GM19351 (cell line): ENCODE data around the gene CBX5.
"Not testable (repeated sequence)": the region's sequence is repeated elsewhere in the genome, so short reads cannot be mapped to it uniquely, and the experiment has no call there.

Experiments used
- ATAC-seq: cut with Tn5 transposase; IDR thresholded peaks from one replicate; pipeline ENCODE4 v1.9.1; 2021; ENCODE audit warnings: mild to moderate bottlenecking, moderate library complexity; ENCODE audit not compliant: unreplicated experiment

The CBX5 gene

GRCh38 chr12:54279632-54280467 lies at the start of gene CBX5:
Gene CBX5 (minus strand): TSS chr12:54280122. CDS start chr12:54257650, 22,472 bp downstream.
- ATAC-seq, result peak; percentile 66

- no peak for ATAC-seq
These were observed 48.8 kb upstream of the CBX5 start for GRCh38 chr12:54328595-54329337.

- ATAC-seq, result not testable (repeated sequence)
These were observed 45.7 kb upstream of the CBX5 start for GRCh38 chr12:54325442-54326109.

DNA sequence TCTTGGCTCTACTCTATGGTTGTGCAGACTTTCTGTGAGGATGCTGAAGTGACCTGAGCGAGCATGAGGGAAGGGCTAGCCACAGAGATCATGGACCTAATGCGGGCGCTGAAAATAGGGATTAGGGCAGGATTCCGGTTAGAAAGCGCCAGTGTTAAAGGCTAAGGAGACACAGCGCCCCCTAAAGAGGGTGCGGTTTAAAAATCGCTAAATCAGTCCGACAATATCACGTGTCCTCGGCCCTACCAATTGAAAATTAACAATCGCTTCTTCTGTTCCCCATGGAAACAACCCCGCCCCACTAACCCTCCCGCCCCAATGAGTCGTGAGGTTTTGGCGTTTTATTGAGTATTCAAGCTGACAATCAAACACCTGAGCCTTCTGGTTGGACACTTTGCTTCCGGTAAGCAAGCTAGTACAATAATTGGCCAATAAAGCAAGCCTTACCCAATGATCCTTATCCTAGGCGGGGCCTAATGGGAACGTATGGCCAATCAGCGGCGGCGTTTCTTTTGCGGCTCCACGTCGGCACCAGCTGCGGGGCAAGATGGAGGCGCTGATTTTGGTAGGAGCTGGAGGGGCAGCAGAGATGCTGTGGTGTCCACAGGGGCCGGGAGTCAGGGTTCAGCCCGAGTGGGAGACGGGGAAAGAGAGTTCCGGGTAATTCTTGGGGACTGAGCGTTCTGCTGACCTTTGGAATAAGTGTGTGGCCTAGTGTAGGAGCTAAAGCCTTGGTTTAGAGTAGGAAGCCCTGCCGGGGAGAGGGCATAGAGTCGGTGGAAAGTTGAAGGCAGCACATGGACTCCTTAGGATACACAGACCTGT lies 44.9 kb upstream of the CBX5 start, which contains the start of gene COPZ1:
TSS of gene COPZ1 (plus strand) at position 515 of the 825 bp plus-strand sequence. CDS start at position 548, 33 bp downstream.
- peak; percentile 99 for ATAC-seq

- no peak for ATAC-seq
These were observed 41.4 kb upstream of the CBX5 start for GRCh38 chr12:54321363-54321762.

DNA sequence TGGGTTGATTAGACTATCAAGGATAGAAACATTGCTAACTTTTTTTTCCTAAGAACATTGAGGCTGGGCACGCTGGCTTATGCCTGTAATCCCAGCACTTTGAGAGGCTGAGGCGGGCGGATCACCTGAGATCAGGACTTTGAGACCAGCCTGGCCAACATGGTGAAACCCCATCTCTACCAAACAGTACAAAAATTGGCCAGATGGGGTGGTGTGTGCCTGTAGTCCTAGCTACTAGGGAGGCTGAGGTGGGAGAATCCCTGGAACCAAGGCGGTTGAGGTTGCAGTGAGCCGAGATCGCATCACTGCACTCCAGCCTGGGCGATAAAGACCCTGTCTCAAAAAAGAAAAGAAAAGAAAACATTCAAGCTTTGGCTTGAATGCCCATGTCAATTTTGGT lies 32.4 kb upstream of the CBX5 start:
- ATAC-seq, result not testable (repeated sequence)

- ATAC-seq, result no peak
These were observed 31.1 kb upstream of the CBX5 start for GRCh38 chr12:54311051-54311450.

- no peak for ATAC-seq
These were observed 27.2 kb upstream of the CBX5 start for GRCh38 chr12:54306925-54307741.

DNA sequence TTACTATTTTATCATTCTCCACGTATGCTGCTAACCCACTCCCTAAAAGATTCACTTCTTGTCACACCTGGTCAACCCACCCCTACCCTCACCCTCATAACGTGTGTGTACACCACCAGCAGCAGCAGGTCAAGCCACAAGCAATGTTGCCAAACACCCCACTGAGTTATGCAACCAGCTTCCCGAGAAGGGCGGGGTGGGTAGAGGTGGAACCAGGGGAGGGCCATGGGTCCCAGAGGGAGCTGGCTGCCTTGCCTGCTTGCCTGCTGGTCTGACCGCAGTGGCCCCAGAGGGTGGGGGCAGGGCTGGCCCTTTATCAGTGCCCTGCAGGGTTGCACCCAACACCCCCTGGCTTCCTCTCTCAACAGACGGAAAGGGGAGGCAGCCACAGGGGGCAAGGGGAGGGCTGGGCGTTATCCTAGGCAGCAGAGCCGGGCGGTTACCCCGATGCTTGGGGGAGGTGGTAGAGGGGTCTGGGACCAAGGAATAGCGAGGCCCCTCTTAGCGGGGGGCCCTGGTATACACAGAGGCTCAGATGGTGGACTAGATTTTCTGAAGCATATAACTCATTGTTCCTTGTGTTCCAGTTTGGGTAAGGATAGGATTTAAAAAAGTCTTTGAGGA lies 24.4 kb upstream of the CBX5 start:
- ATAC-seq, result no peak

DNA sequence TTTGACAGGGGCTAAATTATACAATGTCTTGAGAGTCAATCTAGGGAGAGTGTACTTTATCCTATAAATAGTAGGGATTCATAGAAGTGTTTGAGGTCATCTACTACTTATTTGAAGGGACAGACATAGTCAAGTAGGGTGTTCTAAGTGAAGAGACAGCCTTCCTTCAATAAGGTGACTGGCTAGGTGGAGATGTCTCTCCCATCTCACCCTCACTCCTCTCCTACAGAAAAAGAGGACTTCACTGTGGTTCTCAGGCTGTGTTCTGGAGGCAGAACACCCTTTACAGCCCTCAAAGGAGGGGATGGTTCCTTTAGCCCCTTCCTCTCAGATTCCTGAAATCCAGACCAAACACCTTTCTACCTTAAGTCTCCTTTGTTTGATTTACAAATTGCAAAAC lies 23.7 kb upstream of the CBX5 start:
- ATAC-seq, result no peak

- no peak for ATAC-seq
These were observed 21.6 kb upstream of the CBX5 start for GRCh38 chr12:54301428-54302048.

DNA sequence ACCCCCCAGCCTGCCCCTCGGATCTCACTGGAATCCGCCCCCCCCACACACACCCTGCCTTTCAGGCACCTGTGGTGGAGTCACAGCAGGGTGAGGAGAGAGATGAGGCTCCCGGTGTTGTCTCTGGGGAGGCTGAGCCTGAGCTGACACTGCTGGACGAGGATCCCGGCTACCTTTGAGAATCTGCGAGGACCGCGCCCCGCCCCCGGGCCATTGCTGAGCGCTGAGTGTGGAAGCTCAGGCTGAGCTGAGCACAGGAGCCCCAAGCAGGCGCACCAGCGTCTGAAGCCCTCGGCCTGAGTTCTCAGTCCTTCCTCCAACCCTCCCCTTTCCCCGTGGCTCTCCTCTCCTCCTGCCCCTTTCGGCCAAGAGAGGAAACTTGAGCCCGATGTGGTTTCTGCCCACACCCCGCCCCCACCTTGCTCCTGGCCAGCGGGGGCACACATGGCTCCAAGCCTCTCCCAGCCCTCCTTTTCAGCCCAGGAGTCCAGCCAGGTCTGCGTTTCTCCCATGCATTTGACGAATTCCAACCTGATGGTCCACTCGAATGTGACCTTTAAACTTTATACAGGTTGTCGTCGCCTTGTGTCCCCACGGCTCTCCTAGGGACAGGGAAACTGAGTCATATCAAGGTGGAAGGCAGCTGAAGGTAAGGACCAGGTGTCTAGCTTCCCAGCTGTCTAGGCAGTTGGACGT lies 21.0 kb upstream of the CBX5 start, which contains the start of gene NFE2:
TSS of gene NFE2 (minus strand) at position 284 of the 696 bp plus-strand sequence. CDS start 5,767 bp downstream, outside the sequence.
- no peak for ATAC-seq

DNA sequence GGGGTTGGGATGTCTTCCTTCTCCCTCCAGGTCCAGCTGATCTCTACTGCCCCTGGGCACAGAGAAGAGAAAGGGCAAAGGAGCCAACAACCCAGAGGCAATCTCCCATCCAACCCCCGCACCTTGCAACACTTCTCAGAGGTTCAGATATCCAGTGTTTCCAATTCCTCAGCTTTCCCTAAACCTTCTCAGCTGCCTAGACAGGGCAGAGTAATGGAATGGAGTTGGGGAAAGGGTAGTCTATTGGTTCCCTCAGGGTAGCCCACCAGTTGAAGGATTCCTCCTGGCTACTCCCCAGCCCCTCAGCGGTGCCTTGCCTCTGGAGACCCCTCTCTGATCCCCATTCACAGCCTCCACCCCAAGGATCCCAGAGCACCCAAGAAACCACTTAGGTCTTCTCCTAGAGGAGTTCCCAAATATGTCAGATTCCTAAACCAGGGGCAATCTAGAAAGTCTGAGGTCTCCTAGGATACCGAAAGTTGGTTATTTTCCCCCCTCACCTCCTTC lies 20.4 kb upstream of the CBX5 start:
- ATAC-seq, result no peak

- no peak for ATAC-seq
These were observed 19.7 kb upstream of the CBX5 start for GRCh38 chr12:54299515-54300224.

- ATAC-seq, result no peak
These were observed 19.0 kb upstream of the CBX5 start for GRCh38 chr12:54298904-54299303.

DNA sequence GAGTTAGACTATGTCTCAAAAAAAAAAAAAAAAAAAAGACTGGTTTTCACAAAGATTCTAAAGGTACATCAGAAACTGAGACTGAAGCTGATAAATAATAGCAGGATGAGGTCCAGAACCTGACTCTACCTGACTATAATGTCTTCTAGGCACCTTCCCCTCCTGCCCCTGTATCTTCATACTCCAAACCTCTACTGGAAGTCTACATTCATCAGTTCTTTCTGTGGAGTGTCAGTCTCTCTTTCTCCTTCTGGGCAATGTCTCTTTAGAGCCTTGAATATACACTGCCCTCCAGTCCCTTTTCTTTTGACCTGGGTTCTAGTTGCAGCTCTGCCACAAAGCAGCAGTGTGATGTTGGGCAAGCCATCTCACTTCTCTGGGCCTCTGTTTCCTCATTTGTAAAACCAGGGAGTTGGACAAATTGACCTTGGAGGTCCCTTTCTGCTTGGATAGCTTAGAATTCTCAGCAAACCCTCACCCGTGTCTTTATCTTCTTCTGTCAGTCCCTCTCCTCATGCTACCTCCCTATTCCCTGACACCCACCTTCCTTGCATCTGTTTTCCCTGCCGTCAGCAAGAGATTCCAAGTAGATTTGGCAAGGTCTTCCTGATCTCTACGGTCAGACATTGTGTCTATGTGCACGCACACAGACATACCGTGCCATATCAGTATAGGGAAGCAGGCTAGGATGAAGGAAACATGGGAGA lies 16.6 kb upstream of the CBX5 start:
- ATAC-seq, result no peak
